ENCODE data around the gene TPK1.

The TPK1 gene

GRCh38 chr7:144835652-144836544 lies at the start of gene TPK1:
Gene TPK1, minus strand, starts transcription at chr7:144836053. Its CDS starts 451 bp downstream, at chr7:144835602.
- peak; percentile 85 for DNase-seq (ENCODE audit: low read depth)

- DNase-seq (ENCODE audit: low read depth) = no peak
Measured at GRCh38 chr7:144885478-144885877, 49.6 kb upstream of the TPK1 start.

DNA sequence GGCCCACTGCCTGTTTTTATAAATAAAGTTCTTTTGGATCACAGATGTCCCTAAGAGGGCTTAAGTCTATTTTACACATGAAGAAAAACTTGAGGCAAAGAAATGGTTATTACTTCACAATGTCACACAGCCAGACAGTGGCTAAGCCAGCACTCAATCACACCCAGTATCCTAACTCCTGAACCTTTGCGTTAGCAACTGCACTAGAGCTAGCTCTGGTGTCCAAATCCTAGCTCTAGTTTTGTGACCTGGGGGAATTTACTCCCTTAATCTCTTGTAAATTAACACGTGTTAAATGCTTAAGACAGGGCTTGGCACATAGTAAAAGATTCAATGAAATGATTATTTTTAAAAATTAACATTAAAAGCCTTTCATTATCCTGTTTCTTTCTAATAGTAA lies 49.0 kb upstream of the TPK1 start:
- DNase-seq (ENCODE audit: low read depth) = no peak

DNA sequence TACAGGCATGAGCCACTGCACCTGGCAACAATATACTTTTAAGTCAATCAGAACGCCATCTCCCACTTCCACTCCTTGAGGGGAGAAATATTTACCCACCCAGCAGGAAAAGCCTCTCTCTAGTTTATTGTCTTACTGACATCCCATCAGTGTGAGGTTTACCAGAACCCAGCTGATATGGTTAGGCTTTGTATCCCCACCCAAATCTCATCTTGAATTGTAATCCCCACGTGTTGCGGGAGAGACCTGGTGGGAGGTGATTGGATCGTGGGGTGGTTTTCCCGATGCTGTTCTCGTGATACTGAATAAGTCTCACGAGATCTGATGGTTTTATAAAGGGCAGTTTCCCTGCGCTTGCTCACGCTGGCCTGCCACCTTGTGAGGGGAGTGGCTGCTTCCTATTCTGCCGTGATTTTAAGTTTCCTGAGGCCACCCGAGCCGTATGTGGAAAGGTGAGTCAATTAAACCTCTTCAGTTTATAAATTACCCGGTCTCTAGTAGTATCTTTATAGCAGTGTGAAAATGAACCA lies 37.5 kb upstream of the TPK1 start:
- no peak for DNase-seq (ENCODE audit: low read depth)

- DNase-seq (ENCODE audit: low read depth) = no peak
Measured at GRCh38 chr7:144869082-144869481, 33.2 kb upstream of the TPK1 start.

- DNase-seq (ENCODE audit: low read depth) = no peak
Measured at GRCh38 chr7:144866189-144866588, 30.3 kb upstream of the TPK1 start.

GRCh38 chr7:144863320-144863647 lies 27.4 kb upstream of the TPK1 start:
- DNase-seq (ENCODE audit: low read depth) = no peak

DNA sequence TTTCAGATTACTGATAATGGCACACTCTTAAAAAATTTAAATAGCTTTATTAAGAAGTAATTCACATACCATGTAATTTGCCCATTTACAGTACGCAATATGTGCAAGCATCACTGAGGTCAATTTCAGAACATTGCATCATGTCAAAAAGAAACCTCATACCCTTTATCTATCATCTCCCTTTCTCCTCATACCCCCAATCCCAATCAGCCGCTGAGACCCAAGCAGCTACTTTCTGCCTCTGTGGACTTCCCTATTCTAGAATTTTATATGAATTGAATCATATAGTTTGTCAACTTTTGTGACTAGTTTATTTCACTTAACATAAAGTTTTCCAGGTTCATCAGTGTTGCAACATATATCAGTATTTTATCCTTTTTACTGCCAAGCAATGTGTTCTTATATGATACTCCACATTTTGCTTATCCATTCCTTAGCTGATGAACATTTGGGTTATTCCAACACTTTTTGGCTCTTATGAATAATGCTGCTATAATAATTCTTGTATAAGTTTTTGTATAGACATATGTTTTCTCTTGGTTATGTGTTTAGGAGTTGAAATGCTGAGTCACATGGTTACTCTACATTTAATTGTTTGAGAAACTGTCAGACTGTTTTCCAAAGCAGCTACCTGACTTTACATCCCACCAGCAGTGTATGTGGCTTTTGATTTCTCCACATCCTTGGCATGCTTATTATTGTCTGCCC lies 26.9 kb upstream of the TPK1 start:
- no peak for DNase-seq (ENCODE audit: low read depth)

GRCh38 chr7:144859739-144860138 lies 23.9 kb upstream of the TPK1 start:
- no peak for DNase-seq (ENCODE audit: low read depth)

GRCh38 chr7:144857463-144857862 lies 21.6 kb upstream of the TPK1 start:
- DNase-seq (ENCODE audit: low read depth) = no peak

DNA sequence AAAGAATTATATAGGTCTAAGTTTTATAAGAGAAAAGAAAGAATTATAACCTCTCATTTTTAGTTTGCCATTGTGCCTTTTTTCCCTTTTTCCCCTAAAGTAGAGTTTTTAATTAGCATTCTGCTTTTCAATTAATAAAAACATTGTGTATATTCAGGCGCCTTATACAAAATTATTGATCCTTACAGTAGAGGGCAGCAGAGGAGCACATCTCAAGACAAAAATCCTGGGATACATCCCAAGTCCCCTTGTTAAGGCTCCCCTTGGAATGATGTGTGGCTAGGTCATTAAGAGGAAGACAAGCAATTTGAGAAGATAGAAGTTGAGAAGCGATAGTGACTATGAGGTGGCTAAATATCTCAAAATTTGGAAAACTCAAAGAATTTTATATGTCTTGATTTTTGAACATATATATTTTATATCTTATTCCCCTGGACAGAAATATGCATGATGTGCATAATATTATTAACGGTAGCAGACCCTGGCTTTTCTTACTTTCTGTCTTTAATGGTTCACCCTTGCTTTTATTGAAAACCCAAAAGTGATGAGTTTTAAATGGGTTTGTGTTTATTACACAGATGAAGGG lies 19.1 kb upstream of the TPK1 start:
- no peak for DNase-seq (ENCODE audit: low read depth)

GRCh38 chr7:144853542-144853941 lies 17.7 kb upstream of the TPK1 start:
- DNase-seq (ENCODE audit: low read depth) = no peak

GRCh38 chr7:144848078-144848477 lies 12.2 kb upstream of the TPK1 start:
- no peak for DNase-seq (ENCODE audit: low read depth)

- DNase-seq (ENCODE audit: low read depth) = no peak
Measured at GRCh38 chr7:144842377-144842851, 6.6 kb upstream of the TPK1 start.

DNA sequence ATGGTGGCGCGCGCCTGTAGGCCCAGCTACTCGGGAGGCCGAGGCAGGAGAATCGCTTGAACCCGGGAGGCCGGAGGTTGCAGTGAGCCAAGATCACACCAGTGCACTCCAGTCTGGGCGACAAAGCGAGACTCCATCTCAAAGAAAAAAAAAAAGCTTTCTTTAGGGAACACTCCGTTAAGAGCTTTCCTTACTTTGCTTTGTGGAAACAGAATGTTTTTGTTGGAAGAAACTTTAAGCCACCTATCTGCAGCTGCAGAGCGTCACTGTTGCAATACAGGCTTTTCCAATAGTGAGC lies 641 bp upstream of the TPK1 start:
- DNase-seq (ENCODE audit: low read depth) = no peak

DNA sequence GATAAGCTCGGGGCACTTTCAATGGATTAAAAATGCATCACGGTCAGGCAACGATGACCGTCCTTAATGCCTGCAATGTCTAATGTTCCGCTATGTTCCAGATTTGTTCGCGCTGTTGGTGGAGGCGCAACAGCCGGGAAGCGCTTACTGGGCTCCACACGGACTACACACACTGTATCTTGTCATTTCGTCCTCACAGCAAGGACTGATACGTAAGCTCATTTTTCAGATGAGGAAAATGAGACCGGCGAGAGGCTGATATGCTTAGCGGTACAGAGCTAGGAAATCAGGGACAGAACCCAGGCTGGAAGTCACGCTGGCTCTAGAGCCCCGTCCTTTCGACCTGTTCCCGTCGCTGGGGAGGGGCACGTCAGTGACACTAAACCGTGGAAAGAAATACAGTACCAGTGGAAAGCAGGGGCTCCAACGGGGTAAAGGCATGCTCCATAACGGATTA lies 670 bp downstream of the TPK1 start:
- no peak for DNase-seq (ENCODE audit: low read depth)

DNA sequence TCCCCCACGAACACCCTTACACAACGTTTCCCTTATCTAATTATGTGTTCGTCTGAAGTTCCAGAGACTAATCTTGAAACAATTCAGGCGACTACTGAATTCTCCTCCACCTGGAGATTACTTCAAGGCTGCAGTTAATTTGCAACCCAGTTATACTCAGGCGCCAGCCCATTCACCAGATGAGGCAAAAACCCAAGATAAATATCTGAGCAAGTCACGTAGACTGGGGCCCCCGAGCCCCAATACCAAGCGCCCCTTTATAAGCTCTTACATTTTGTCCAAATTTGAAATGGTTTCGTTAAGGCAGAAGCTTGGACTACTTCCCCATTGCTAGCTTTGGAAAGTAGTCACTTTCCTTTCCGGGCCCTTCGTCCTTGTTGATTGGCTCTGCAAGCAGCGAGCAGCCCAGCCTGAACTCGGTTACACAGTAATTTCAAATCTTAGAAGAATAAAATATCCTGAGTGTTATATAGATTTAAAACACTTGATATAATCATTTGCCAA lies 1.2 kb downstream of the TPK1 start:
- no peak for DNase-seq (ENCODE audit: low read depth)

DNA sequence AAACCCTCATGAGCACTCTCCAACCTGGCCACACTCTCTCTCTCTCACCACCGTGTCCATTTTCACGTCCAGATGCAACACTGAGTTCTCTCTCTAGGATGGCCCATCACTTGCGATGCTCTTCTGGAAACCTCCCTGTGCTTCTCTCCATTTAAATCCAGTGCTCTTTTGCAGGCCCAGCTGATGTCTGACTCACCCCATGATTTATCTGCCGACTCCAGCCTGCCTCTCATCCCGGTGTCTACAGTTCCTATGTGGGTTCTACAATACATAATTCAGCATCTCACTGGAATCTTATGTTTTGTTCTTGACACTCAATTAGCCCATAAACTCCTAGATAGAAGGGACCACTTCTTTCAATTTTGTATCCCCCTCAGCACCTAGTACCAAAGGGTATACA lies 5.0 kb downstream of the TPK1 start:
- DNase-seq (ENCODE audit: low read depth) = no peak

DNA sequence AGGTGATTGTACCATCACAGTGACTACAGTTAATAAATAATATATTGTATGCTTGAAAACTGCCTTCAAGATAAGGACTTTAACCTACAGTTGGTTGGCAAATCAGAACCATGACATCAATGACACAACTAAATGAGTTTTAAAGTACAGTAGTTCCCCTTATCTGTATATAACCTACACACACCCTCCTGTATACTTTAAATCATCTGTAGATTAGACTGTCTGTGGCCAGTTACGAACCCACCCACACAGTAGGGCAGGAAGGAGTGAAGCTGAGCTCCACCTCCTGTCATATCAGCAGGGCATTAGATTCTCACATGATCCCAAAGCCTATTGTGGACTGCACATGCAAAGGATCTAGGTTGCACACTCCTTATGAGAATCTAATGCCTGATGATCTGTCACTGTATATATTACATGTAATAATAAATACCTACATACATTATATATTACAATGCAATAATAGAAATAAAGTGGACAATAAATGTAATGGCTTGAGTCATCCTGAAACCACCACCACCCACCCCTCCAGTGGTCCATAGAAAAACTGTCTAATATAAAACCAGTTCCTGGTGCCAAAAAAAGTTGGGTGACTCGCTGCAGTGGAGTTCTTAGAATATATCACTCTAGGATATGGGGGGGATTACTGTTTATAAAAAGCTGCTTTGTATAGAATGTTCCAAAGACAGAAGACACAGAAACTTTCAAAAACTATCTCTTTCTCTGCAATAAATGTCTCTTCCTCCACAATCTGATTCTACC lies 5.6 kb downstream of the TPK1 start:
- no peak for DNase-seq (ENCODE audit: low read depth)

GRCh38 chr7:144827621-144828020 lies 8.2 kb downstream of the TPK1 start:
- DNase-seq (ENCODE audit: low read depth) = no peak

GRCh38 chr7:144826208-144826607 lies 9.6 kb downstream of the TPK1 start:
- no peak for DNase-seq (ENCODE audit: low read depth)

DNA sequence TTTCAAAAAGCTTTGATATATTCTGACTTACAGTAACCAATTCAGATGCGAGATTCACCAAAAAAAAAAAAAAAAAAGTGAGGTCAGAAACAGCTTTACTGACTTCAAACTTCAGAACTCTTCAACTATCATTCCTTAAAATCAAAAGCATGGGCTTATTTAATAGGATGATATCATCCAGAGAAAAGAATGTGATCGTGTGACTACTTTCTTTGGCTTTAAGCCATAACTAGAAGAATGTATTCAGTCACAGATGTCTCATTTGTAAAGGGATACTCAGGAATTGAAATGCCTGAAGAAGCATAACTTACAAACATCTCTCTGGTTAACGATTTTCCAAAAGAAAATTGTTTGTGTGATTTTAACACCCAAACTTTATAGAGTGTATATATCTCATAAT lies 11.5 kb downstream of the TPK1 start:
- DNase-seq (ENCODE audit: low read depth) = no peak

Data from stimulated activated CD8-positive, alpha-beta memory T cell treated with anti-CD3 and anti-CD28 coated beads, Interleukin-12 subunit alpha, Interleukin-12 subunit beta, amount 100 ng/mL, for 4 hours (primary cell).